Prostate gland (tissue), 2 donors: ENCODE results near the gene CTPS2. TPM values are rescaled to one million over a fixed set of nuclear protein-coding genes. Genes with fewer than 3 reads are reported as not detected.
"Not testable (repeated sequence)": the region's sequence is repeated elsewhere in the genome, so short reads cannot be mapped to it uniquely, and the experiment has no call there.

Source experiments
- DNase-seq: peaks from one replicate; pipeline ENCODE4 v3.0.0-alpha.2; 2019; ENCODE audit warnings: low spot score
- H3K27ac ChIP-seq, 2 donors: fragments of 200-600 bp; sonication (generic); 2 replicates each; pipeline ENCODE4 v1.5.1; 2017 to 2019
- H3K27me3 ChIP-seq: fragments of 200-600 bp; sonication (generic); replicated peaks from 2 replicates; pipeline ENCODE4 v1.5.1; 2019; ENCODE audit not compliant: insufficient read depth
- H3K36me3 ChIP-seq, 2 donors: fragments of 200-600 bp; sonication (generic); 1 replicate in 1 of 2; 2 replicates in 1 of 2; pipeline versions ENCODE4 v1.5.1 to v1.8.1; 2017 to 2019
- H3K4me1 ChIP-seq: fragments of 200-600 bp; sonication (generic); replicated peaks from 2 replicates; pipeline ENCODE4 v1.5.1; 2019
- H3K4me3 ChIP-seq, 2 donors: fragments of 200-600 bp; sonication (generic); 2 replicates each; pipeline ENCODE4 v1.5.1; 2017 to 2019
- H3K9me3 ChIP-seq: fragments of 200-600 bp; sonication (generic); 2 replicates; pipeline ENCODE4 v1.5.1; 2017
- CTCF ChIP-seq, 4 experiments: fragments of 200-600 bp in 2 of 4; fragments of 450-650 bp in 2 of 4; sonication (generic) in 2 of 4; IDR thresholded peaks; 1 replicate in 3 of 4; 2 replicates in 1 of 4; pipeline ENCODE4 v1.5.1; 2016 to 2019; ENCODE audit warnings: antibody characterized with exemption in 4 of 4, mild to moderate bottlenecking in 2 of 4, moderate library complexity in 2 of 4
- POLR2A ChIP-seq: fragments of 450-650 bp; IDR thresholded peaks from one replicate; pipeline ENCODE4 v1.6.1; 2016; ENCODE audit warnings: antibody characterized with exemption, mild to moderate bottlenecking
- POLR2AphosphoS5 ChIP-seq: sonication (generic); formaldehyde crosslinking; IDR thresholded peaks from one replicate; pipeline ENCODE4 v1.6.1; 2017; ENCODE audit warnings: antibody characterized with exemption
- WGBS: methylation state at CpG from one replicate; pipeline ENCODE4 v1.1.5; 2018; 5-methylcytosine and 5-hydroxymethylcytosine counted together
- intact Hi-C: fragments of 100-400 bp; cut with DNase I; formaldehyde crosslinking; loops from one replicate; pipeline ENCODE4 v1.14.2; 2022
- total RNA-seq, 2 donors: library from RNA; depleted of rRNA; stranded (reverse); fragments of >200 nt; gene quantifications; one replicate each; pipeline ENCODE4 v1.1.0, GENCODE V29; 2016

Gene CTPS2
- total RNA-seq, 2 donors from 2014 or later: 14.3 to 20.4 TPM

DNA sequence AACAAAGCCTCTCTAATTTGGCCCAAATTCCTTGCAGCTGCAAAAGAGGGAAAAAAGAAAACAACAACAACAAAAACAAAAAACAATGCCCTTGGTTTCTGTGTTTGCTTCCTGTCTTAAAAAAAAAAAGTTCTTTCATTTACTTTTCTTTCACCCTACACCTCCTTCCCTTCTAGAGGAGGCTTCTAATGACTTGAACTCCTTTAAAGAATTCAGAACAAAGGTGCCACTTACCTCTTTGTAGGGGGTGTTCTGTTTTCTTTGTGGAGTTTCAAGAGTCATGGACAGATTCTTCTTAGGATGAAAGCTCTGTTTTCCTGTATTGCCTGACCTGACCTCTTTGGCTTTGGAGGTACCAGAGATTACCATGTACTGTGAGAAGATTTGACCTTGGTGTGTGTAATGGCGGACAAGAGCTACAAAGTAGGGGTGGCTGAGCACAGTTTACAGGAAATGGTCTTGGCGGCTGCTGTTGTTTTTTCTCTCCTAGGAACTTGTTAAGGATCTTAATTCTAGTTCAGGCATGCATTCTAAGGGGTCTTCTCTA lies 134.9 kb downstream of the CTPS2 start:
- WGBS: 88% methylated on average over 2 of the region's 2 CpGs
- H3K9me3 ChIP-seq: no peaks in the 10 kb centered on the region
- intact Hi-C loops: no loop called here
- TF ChIP-seq POLR2AphosphoS5 (no peak), CTCF (IDR thresholded peaks at IDR 0.05) (no peak), POLR2A (no peak)
- no peaks in the 10 kb centered on the region for H3K4me1 ChIP-seq
- no peaks in the 10 kb centered on the region for H3K36me3 ChIP-seq
- H3K27ac ChIP-seq: no peak overlapping the region
- H3K4me3 ChIP-seq: no peak overlapping the region
- DNase-seq: no peak
- no peaks in the 10 kb centered on the region for H3K27me3 ChIP-seq

DNA sequence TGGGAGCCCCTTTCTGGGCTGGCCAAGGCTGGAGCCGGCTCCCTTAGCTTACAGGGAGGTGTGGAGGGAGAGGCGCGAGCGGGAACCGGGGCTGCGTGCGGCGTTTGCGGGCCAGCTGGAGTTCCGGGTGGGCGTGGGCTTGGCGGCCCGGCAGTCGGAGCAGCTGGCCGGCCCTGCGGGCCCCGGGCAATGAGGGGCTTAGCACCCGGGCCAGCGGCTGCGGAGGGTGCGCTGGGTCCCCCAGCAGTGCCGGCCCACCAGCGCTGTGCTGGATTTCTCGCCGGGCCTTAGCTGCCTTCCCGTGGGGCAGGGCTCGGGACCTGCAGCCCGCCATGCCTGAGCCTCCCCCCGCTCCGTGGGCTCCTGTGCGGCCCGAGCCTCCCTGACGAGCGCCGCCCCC lies 137.1 kb downstream of the CTPS2 start:
- 98% methylated on average over 7 of the region's 35 CpGs for WGBS
- H3K27ac ChIP-seq, intact Hi-C loops, H3K36me3 ChIP-seq, DNase-seq, H3K4me1 ChIP-seq, H3K9me3 ChIP-seq, H3K27me3 ChIP-seq, H3K4me3 ChIP-seq: not testable (repeated sequence)

- H3K27me3 ChIP-seq: no peaks in the 10 kb centered on the region
- H3K27ac ChIP-seq: no peak overlapping the region
- DNase-seq: no peak
- H3K4me3 ChIP-seq: no peak overlapping the region
- intact Hi-C loops: no loop called here
- no peak for TF ChIP-seq CTCF (IDR thresholded peaks at IDR 0.05)
- TF ChIP-seq POLR2A: no peak
- no peak for TF ChIP-seq POLR2AphosphoS5
- H3K9me3 ChIP-seq: no peaks in the 10 kb centered on the region
- no peaks in the 10 kb centered on the region for H3K36me3 ChIP-seq
- 79% methylated on average over 1 of the region's 1 CpG for WGBS
- no peaks in the 10 kb centered on the region for H3K4me1 ChIP-seq
These were observed 138.7 kb downstream of the CTPS2 start for GRCh38 chrX:16573781-16574180.

GRCh38 chrX:16567681-16568080 lies 144.8 kb downstream of the CTPS2 start:
- WGBS: 84% methylated on average over 3 of the region's 4 CpGs
- TF ChIP-seq POLR2AphosphoS5 (no peak), POLR2A (no peak), CTCF (IDR thresholded peaks at IDR 0.05) (no peak)
- Histone ChIP-seq H3K4me3 (no peak overlapping the region), H3K36me3 (no peaks in the 10 kb centered on the region), H3K4me1 (no peaks in the 10 kb centered on the region), H3K9me3 (no peaks in the 10 kb centered on the region), H3K27ac (no peak overlapping the region), H3K27me3 (no peaks in the 10 kb centered on the region)
- intact Hi-C loops: no loop called here
- DNase-seq: no peak

DNA sequence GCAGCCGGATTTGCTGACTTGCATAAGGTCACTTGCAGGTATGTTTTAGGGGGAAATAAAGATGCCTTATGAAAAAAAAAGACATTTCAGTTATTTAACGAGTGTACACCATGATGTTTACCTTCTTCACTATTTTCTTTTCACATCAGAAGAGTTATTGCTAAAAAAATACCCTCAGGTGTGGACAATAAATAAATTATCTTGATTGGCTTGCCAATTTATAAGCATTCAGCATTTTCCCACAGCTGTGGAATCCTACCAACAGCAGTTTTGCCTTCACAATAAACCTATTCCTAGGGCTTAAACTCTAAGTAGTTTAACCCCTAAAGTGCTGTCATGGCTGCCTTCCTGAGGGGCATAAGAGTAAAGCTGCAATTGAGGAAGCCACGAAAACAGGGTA lies 145.9 kb downstream of the CTPS2 start:
- H3K36me3 ChIP-seq: no peaks in the 10 kb centered on the region
- no peaks in the 10 kb centered on the region for H3K4me1 ChIP-seq
- no peak for DNase-seq
- H3K9me3 ChIP-seq: no peaks in the 10 kb centered on the region
- no peak for TF ChIP-seq POLR2A
- TF ChIP-seq POLR2AphosphoS5: no peak
- TF ChIP-seq CTCF (IDR thresholded peaks at IDR 0.05): no peak
- H3K27me3 ChIP-seq: no peaks in the 10 kb centered on the region
- intact Hi-C loops: no loop called here
- WGBS: 47% methylated on average over 3 of the region's 3 CpGs
- H3K27ac ChIP-seq: no peak overlapping the region
- H3K4me3 ChIP-seq: no peak overlapping the region
